ENCODE measurements around the gene DMD. TPM values are rescaled to one million over a fixed set of nuclear protein-coding genes. Genes with fewer than 3 reads are reported as not detected.

Gene DMD
- total RNA-seq, 1 experiment from 2014 or later: 2.2 TPM

- no peaks in the 10 kb centered on the region for H3K9me3 ChIP-seq (ENCODE audit: control insufficient read depth, insufficient read depth, low read depth, low read length)
- H3K36me3 ChIP-seq (ENCODE audit: control insufficient read depth, insufficient read depth, low read length): no peaks in the 10 kb centered on the region
- ATAC-seq (no peak), DNase-seq (ENCODE audit: low read depth, low spot score) (no peak)
- intact Hi-C loops (cut with micrococcal nuclease; ENCODE audit: unreplicated experiment): no loop called here
- CTCF ChIA-PET: no interaction called here
- TF ChIP-seq, protein P1, sequence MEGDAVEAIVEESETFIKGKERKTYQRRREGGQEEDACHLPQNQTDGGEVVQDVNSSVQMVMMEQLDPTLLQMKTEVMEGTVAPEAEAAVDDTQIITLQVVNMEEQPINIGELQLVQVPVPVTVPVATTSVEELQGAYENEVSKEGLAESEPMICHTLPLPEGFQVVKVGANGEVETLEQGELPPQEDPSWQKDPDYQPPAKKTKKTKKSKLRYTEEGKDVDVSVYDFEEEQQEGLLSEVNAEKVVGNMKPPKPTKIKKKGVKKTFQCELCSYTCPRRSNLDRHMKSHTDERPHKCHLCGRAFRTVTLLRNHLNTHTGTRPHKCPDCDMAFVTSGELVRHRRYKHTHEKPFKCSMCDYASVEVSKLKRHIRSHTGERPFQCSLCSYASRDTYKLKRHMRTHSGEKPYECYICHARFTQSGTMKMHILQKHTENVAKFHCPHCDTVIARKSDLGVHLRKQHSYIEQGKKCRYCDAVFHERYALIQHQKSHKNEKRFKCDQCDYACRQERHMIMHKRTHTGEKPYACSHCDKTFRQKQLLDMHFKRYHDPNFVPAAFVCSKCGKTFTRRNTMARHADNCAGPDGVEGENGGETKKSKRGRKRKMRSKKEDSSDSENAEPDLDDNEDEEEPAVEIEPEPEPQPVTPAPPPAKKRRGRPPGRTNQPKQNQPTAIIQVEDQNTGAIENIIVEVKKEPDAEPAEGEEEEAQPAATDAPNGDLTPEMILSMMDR (IDR thresholded peaks at IDR 0.05): no peak
- TF ChIP-seq POLR2AphosphoS5 (IDR thresholded peaks at IDR 0.05; ENCODE audit: low read depth, low read length) (no peak), REST (IDR thresholded peaks at IDR 0.05; ENCODE audit: insufficient read depth in 1 of 2, low read depth in 2 of 2, low read length in 1 of 2) (no peak), SIN3A (IDR thresholded peaks at IDR 0.05; ENCODE audit: borderline replicate concordance, insufficient read depth, low read depth, low read length) (no peak), TCF7L2 (IDR thresholded peaks at IDR 0.05; ENCODE audit: low read depth, low read length) (no peak)
- H3K4me3 ChIP-seq (ENCODE audit: low read depth in 2 of 2, low read length in 2 of 2): no peak overlapping the region
- no TSS peak for BruUV-seq (replicated peaks)
- no peaks in the 10 kb centered on the region for H3K4me1 ChIP-seq (ENCODE audit: control insufficient read depth, insufficient read depth, low read length)
- no peaks in the 10 kb centered on the region for H3K27me3 ChIP-seq (ENCODE audit: control insufficient read depth, insufficient read depth, low read length)
- H3K27ac ChIP-seq (ENCODE audit: low read length): no peak overlapping the region
- in situ Hi-C loops (cut with HindIII; ENCODE audit: low pct_unique_long_range_greater_than_20kb, low sequenced_read_pairs): no loop called here
- POLR2A ChIA-PET: no interaction called here
Measured at GRCh38 chrX:33252306-33252825, 41.0 kb upstream of the DMD start.

DNA sequence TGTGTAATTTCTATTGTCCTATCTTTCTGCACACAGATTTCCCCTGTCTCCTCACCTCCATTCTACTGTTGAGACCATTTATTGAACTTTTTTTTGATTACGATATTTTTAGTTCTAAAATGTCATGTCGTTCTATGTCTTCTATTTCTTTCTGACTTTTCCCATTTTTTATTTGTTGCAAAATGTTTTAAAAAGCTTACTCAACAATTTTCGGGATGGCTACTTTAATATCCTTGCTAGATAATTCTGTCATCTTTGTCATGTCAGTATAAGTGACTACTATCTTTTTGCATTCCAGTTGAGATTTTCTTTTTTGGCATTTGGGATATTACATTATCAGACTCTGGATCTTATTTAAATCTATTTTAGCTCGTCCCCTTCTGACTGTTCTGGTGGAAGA is 7.5 kb upstream of the DMD start:
- intact Hi-C loops (cut with micrococcal nuclease; ENCODE audit: unreplicated experiment): no loop called here
- ChIA-PET POLR2A (no interaction called here), CTCF (no interaction called here)
- Histone ChIP-seq H3K36me3 (ENCODE audit: control insufficient read depth, insufficient read depth, low read length) (no peaks in the 10 kb centered on the region), H3K27ac (ENCODE audit: low read length) (no peak overlapping the region), H3K4me3 (ENCODE audit: low read depth in 2 of 2, low read length in 2 of 2) (no peak overlapping the region), H3K4me1 (ENCODE audit: control insufficient read depth, insufficient read depth, low read length) (no peaks in the 10 kb centered on the region), H3K9me3 (ENCODE audit: control insufficient read depth, insufficient read depth, low read depth, low read length) (no peaks in the 10 kb centered on the region), H3K27me3 (ENCODE audit: control insufficient read depth, insufficient read depth, low read length) (no peaks in the 10 kb centered on the region)
- in situ Hi-C loops (cut with HindIII; ENCODE audit: low pct_unique_long_range_greater_than_20kb, low sequenced_read_pairs): no loop called here
- no peak for TF ChIP-seq REST (IDR thresholded peaks at IDR 0.05; ENCODE audit: insufficient read depth in 1 of 2, low read depth in 2 of 2, low read length in 1 of 2)
- no peak for TF ChIP-seq SIN3A (IDR thresholded peaks at IDR 0.05; ENCODE audit: borderline replicate concordance, insufficient read depth, low read depth, low read length)
- no peak for TF ChIP-seq POLR2AphosphoS5 (IDR thresholded peaks at IDR 0.05; ENCODE audit: low read depth, low read length)
- TF ChIP-seq TCF7L2 (IDR thresholded peaks at IDR 0.05; ENCODE audit: low read depth, low read length): no peak
- TF ChIP-seq, protein P1 (IDR thresholded peaks at IDR 0.05): no peak
- no TSS peak for BruUV-seq (replicated peaks)
- DNase-seq (ENCODE audit: low read depth, low spot score) (no peak), ATAC-seq (no peak)

Data from Panc1 (cell line).